ENCODE results near the gene OLIG2.

DNA sequence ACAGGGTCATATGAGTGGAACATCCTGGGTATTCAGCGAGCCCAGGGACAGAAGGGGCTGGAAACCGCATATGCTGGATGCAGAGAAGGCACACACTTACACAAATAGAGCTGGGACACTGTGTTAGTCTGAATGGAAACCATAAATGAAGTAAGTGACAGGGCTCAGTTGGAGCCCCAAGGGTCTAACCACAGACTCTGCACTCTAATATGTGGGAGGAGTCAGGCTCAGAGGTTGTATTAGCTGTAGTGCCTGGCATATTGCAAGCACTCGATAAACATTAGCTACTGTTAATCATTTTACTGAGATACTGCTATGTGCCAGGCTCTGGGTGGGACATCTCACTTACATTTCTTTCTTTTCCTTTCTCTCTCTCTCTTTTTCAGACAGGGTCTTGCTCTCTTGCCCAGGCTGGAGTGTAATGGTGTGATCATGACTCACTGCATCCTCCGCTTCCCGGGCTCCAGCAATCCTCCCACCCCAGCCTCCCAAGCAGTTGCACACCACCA, 37.7 kb downstream of the OLIG2 start:
- TF ChIP-seq ZNF274 (IDR thresholded peaks at IDR 0.05; ENCODE audit: low read depth, low read length) (no peak), YY1 (IDR thresholded peaks at IDR 0.05; ENCODE audit: insufficient read depth, insufficient read length) (no peak), SUZ12 (IDR thresholded peaks at IDR 0.05; ENCODE audit: extremely low read depth, insufficient read depth, insufficient read length) (no peak)

All from NT2/D1 (cell line).